Gastrocnemius medialis (tissue), 4 donors: Measurements from ENCODE around the gene PID1.

ENCODE experiments used
- POLR2A ChIP-seq, 2 donors: fragments of 450-650 bp; IDR thresholded peaks; one replicate each; pipeline ENCODE4 v1.6.1; 2017; ENCODE audit warnings: antibody characterized with exemption in 2 of 2, mild to moderate bottlenecking in 2 of 2, moderate library complexity in 2 of 2
- TF ChIP-seq, protein P1 (sequence below), 5 experiments: fragments of 450-650 bp in 3 of 5; fragments of 200-600 bp in 2 of 5; sonication (generic) in 2 of 5; IDR thresholded peaks in 4 of 5; conservative IDR thresholded peaks in 1 of 5; 1 replicate in 4 of 5; 2 replicates in 1 of 5; pipeline ENCODE4 v1.5.1; 2016 to 2019; ENCODE audit warnings: antibody characterized with exemption in 5 of 5, mild to moderate bottlenecking in 3 of 5, moderate library complexity in 3 of 5

DNA sequence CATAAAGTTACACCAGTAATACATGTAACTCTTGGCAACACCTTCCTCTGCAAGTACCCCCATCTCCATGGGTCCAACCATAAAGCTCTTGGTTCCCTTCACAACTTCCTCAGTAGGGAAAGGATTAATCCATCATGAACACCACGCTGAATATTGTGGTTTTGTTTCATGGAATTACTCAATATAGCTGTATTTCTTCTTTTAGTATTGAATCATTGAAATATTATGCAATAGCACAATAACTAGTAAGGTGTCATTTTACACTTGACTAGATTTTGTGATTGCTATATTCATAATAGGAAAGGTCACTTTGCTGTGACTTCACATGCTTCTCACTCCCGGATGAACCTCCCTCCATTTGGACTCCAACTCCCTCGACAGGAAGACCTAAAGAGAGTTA lies 29.7 kb upstream of the PID1 start:
- no peak for TF ChIP-seq POLR2A (IDR thresholded peaks at IDR 0.05)
- TF ChIP-seq, protein P1, sequence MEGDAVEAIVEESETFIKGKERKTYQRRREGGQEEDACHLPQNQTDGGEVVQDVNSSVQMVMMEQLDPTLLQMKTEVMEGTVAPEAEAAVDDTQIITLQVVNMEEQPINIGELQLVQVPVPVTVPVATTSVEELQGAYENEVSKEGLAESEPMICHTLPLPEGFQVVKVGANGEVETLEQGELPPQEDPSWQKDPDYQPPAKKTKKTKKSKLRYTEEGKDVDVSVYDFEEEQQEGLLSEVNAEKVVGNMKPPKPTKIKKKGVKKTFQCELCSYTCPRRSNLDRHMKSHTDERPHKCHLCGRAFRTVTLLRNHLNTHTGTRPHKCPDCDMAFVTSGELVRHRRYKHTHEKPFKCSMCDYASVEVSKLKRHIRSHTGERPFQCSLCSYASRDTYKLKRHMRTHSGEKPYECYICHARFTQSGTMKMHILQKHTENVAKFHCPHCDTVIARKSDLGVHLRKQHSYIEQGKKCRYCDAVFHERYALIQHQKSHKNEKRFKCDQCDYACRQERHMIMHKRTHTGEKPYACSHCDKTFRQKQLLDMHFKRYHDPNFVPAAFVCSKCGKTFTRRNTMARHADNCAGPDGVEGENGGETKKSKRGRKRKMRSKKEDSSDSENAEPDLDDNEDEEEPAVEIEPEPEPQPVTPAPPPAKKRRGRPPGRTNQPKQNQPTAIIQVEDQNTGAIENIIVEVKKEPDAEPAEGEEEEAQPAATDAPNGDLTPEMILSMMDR (IDR thresholded peaks at IDR 0.05 in 4 of 5, conservative IDR thresholded peaks at IDR 0.05 in 1 of 5) = no peak
